NB4 (cell line): Measurements from ENCODE around the gene CCDC50.

ENCODE experiments used
- DNase-seq: peaks from one replicate; pipeline ENCODE4 v3.0.0; 2010; ENCODE audit warnings: low read depth
- H3K4me3 ChIP-seq: one replicate; pipeline ENCODE4 v1.5.1; 2011; ENCODE audit warnings: mild to moderate bottlenecking, low read depth, low read length, moderate library complexity
- MAX ChIP-seq: IDR thresholded peaks from 2 replicates; pipeline ENCODE4 v1.6.1; 2011; ENCODE audit warnings: low read depth, low read length
- MYC ChIP-seq: IDR thresholded peaks from 2 replicates; pipeline ENCODE4 v1.6.1; 2011; ENCODE audit warnings: low read depth, low read length
- POLR2A ChIP-seq: IDR thresholded peaks from 2 replicates; pipeline ENCODE4 v1.6.1; 2011; ENCODE audit warnings: mild to moderate bottlenecking; ENCODE audit not compliant: insufficient read length; ENCODE audit errors: extremely low read depth
- TF ChIP-seq, protein P1 (sequence below): IDR thresholded peaks from one replicate; pipeline ENCODE4 v1.5.1; 2012; ENCODE audit warnings: low read depth, low read length

Gene CCDC50

GRCh38 chr3:191379446-191379845, 50.3 kb downstream of the CCDC50 start:
- no peak overlapping the region for H3K4me3 ChIP-seq
- TF ChIP-seq POLR2A, result no peak
- TF ChIP-seq MYC, result no peak
- TF ChIP-seq, protein P1, sequence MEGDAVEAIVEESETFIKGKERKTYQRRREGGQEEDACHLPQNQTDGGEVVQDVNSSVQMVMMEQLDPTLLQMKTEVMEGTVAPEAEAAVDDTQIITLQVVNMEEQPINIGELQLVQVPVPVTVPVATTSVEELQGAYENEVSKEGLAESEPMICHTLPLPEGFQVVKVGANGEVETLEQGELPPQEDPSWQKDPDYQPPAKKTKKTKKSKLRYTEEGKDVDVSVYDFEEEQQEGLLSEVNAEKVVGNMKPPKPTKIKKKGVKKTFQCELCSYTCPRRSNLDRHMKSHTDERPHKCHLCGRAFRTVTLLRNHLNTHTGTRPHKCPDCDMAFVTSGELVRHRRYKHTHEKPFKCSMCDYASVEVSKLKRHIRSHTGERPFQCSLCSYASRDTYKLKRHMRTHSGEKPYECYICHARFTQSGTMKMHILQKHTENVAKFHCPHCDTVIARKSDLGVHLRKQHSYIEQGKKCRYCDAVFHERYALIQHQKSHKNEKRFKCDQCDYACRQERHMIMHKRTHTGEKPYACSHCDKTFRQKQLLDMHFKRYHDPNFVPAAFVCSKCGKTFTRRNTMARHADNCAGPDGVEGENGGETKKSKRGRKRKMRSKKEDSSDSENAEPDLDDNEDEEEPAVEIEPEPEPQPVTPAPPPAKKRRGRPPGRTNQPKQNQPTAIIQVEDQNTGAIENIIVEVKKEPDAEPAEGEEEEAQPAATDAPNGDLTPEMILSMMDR, result no peak
- no peak for TF ChIP-seq MAX
- no peak for DNase-seq

DNA sequence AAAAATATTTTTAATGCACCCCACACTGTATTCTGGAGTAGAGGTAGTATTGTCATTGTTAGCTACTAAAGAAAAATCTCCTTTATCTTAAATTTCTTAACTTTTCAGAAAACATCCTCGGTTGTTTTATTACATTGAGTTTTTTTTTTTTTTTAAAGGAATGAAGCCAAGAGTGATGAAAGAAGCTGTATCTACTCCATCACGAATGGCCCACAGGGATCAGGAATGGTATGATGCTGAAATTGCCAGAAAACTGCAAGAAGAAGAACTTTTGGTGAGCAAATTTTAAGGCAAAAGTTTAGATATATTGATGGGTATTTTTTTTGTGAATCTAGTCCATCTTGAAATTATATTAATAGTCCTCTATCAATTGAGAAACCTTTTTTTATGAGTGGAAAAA, 50.8 kb downstream of the CCDC50 start:
- DNase-seq, result no peak
- H3K4me3 ChIP-seq, result no peak overlapping the region
- TF ChIP-seq MYC, result no peak
- TF ChIP-seq MAX, result no peak
- TF ChIP-seq, protein P1, result no peak
- no peak for TF ChIP-seq POLR2A

DNA sequence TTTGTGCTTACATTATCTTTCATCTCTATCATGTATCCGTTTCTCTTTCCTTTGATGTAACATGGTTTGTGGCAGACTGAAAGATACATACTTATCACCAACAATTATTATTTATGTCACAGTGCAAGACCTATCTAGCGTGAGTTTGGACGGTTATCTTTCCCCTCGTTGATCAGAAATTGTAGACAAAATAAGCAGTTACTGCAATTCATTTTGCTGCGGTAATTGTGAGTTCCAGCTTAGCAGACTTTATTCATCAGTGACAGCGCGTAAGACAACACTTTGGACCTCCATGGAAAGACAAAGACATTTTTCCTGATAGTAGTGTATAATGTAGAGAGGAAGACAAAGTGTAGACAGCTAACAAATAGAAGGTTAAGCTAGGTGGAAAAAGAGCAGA, 52.1 kb downstream of the CCDC50 start:
- no peak for DNase-seq
- H3K4me3 ChIP-seq, result no peak overlapping the region
- no peak for TF ChIP-seq MYC
- no peak for TF ChIP-seq POLR2A

DNA sequence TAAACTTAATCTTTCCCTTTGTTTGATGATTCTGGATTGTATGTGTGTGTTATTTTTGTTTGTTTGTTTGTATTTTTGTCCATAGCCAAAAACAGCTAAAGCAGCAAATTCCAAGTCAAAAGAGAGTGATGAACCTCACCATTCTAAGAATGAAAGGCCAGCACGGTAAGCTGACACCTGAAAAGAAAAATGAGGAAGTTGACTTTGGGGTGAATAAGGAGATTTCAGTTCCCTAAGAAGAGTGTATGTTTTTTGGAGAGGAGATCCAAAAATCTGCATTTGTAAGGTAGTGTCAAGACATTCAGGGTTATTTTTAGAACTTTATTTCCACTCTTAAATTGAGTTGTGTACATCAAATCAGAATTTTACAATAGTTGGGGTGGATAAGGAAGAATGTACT, 53.5 kb downstream of the CCDC50 start:
- DNase-seq, result no peak
- no peak overlapping the region for H3K4me3 ChIP-seq
- no peak for TF ChIP-seq MYC

DNA sequence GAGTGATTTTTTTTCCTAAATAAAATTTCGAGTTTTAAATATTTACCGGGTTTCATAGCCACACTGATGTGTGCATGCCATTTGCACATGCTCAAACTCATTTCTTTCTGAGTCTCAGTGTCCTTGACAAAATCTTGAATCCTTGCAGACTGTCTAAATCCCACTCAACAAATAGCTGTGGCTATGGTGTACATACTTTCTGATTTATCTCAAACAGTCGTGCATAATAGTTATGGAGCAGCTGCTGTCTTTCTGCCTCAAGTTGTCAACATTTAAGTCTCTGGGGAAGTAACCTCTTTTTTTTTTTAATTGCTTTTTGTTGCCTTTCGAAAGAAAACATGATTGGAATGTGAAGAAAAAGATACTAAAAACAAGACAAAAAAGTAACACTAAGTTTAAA, 53.9 kb downstream of the CCDC50 start:
- DNase-seq, result no peak

DNA sequence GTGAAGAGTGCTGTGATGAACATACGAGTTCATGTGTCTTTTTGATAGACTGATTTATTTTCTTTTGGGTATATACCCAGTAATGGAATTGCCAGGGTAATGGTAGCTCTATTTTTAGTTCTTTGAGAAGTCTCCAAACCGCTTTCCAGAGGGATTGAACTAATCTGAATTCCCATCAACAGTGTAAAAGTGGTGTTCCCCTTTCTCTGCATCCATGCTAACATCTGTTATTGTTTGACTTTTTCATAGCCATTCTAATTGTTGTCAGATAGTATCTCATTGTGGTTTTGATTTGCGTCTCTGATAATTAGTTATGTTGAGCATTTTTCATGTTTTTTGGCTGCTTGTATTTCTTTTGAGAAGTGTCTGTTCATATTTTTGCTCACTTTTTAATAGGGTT, 55.9 kb downstream of the CCDC50 start:
- H3K4me3 ChIP-seq, result no peak overlapping the region
- no peak for DNase-seq
- TF ChIP-seq MAX (no peak), POLR2A (no peak), MYC (no peak)
- TF ChIP-seq, protein P1, result no peak

More for the DNA sequence above, 53.9 kb downstream of the CCDC50 start:
- no peak overlapping the region for H3K4me3 ChIP-seq
- no peak for TF ChIP-seq POLR2A
- TF ChIP-seq, protein P1, result no peak
- TF ChIP-seq MAX, result no peak
- TF ChIP-seq MYC, result no peak

DNA sequence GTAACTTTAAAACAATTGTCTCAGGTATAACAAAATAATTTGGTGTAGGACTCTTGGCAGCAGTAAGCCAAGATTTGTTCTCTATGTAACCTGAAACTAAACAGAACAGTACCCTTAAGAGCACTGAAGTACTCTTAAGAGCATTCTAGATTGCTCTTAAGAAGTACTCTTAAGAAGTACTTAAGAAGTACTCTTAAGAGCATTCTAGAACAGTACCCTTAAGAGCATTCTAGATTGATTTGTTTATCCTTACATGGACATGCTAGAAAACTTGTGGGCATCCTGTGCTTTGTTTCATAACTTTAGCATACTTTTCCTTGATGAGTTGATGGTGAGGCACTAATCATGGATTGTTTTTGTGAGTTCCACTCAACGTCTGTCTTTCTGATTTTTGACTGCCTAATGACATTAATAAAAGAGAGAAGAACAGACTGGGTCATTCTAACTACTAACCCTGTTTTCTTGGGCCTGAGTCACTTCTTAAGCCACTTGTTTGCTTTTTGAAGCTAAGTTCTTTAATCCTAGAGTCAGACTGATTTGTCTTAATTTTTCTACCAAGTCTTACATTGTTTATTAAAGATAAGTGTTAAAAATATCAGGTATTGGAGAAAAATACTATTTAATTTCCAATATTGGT, 58.4 kb downstream of the CCDC50 start:
- no peak overlapping the region for H3K4me3 ChIP-seq
- DNase-seq, result no peak
- TF ChIP-seq POLR2A (no peak), MAX (no peak), MYC (no peak)
- TF ChIP-seq, protein P1, result no peak
